Right ventricle myocardium inferior (tissue), 1 donor: ENCODE results near the gene WAPL. TPM values are rescaled to one million over a fixed set of nuclear protein-coding genes. Genes with fewer than 3 reads are reported as not detected.

Source experiments
- ATAC-seq: fragments of 200-7000 bp; cut with Tn5 transposase; one replicate; pipeline ENCODE4 v1.9.1; 2020; ENCODE audit warnings: mild to moderate bottlenecking, moderate library complexity
- DNase-seq: peaks from one replicate; pipeline ENCODE4 v3.0.0; 2021; ENCODE audit errors: missing footprints
- intact Hi-C: fragments of 100-400 bp; cut with DNase I; formaldehyde crosslinking; loops from one replicate; pipeline ENCODE4 v1.11.0; 2022
- total RNA-seq: library from RNA; stranded (reverse); fragmentation: NEBNext Ultra II Directional; extraction: Animal tissue kit (Norgen Biotek cat#: 25700); gene quantifications from one replicate; pipeline ENCODE4 v1.2.1, GENCODE V29; 2021
- donor health status: DM: no; HTN: yes; CAD: no; lungs with severe emphysema.

The WAPL gene
- total RNA-seq, 1 donor from 2014 or later: 21.5 TPM

DNA sequence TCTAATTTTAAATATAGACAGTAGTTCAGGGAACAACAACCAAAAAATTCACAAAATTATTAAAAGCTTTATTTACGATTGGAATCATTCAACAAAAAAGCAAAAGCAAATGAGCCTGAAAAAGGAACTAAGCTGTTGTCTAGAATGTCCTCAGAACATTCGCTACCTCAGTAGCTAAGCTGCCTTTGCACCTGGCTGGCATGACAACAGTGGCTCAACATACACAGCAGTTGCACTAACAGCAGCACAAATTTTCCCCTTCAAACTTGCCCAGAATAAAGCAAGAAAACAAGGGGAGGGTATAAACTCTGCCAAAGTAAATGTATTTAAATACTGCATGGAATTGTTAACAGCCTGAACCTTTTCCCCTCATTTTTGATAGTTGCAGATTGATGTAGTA, 84.6 kb downstream of the WAPL start:
- DNase-seq: no peak
- intact Hi-C loops: no loop called here
- no peak for ATAC-seq

DNA sequence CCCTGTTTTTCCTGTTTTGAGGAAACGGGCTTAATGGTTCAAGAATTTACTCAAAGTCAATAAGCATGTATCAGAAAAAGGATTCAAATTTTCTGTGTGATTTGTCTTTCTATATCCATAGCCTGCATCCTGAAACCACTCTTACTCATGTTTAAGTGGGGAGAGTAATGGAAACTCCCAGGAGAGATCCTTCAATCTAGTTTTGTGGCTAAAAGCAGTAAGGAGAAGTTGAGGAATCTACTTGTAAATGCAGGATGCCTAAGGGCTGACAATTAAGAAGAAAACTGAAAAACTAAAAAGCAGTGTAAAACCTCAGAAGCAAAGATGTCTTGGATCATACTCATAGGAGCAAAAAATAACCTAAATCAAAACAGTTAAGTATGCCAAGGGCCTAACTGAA, 86.9 kb downstream of the WAPL start:
- no peak for DNase-seq
- no peak for ATAC-seq
- intact Hi-C loops: no loop called here

DNA sequence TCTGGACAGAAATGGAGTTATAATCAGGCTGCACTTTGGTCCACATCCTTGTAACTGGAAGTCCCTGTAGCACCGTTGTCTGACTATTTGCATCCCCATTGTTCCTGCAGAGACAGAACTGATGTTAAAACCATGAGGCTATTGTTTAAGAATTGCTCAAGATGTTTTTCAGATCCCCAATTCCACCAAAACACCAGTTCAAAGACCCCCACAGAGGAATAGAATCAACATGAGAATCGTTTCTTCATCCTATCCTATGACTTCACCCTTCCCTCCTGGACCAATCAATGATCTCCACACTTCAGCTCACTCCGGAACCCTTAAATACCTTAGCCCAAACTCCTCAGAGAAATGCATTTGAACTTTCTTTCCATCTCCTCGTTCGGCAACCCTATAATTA, 97.9 kb downstream of the WAPL start:
- no peak for DNase-seq
- intact Hi-C loops: loop anchor here (1.0 kb wide), 1 partner anchor 22 kb away; no protein-coding TSS in a partner anchor
- no peak for ATAC-seq

DNA sequence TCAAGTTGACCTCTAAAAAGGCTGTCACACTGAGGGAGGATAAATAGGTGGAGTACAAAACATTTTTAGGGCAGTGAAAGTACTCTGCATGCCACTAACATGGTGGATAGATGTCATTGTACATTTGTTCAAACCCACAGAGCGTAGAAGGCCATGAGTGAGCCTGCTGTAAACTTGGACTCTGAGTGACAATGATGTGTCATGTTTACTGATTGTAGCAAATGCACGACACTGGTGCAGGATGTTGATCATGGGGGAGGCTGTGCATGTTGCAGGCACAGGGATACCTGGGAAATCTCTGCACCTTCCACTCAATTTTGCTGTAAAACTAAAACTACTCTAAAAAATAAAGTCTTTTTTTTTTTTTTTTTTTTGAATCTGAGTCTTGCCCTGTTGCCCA, 102.5 kb downstream of the WAPL start:
- DNase-seq (no peak), ATAC-seq (no peak)
- intact Hi-C loops: no loop called here

DNA sequence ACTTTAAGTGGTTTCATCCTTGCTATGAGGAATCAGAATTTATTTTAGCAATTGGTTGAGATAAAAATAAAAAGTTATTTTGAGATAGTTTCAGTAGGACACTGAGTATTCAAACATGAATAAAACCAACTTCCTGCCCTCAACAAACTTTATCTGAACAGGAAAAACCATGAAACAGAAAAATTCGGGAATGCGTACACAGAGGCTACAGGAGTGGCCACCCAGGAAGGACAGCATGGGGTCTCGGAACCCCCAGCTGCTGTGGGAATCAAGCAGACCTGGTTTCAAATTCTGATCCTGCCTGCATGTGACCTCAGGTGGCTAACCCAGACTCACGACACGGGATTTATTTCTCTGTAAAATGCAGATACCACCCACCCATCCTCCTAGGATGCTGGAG, 106.0 kb downstream of the WAPL start:
- DNase-seq (no peak), ATAC-seq (no peak)
- intact Hi-C loops: no loop called here

DNA sequence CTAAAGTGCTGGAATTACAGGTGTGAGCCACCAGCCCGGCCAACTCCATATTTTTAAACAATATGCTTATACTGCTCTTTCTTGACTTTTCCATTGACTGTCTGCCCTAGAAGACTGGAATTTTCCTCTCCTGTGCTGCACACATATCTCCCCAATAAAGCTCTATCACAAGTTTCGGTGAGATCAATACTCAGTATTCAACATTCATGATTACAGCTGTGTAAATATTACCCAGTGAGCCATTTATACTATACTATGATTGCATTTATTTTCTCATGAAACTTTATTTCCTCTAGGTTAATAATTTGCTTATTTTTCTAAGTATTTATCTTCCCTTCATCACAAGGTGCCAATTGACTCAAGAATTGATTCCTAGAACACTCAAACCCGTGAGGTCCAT, 106.5 kb downstream of the WAPL start:
- DNase-seq: no peak
- intact Hi-C loops: no loop called here
- no peak for ATAC-seq

DNA sequence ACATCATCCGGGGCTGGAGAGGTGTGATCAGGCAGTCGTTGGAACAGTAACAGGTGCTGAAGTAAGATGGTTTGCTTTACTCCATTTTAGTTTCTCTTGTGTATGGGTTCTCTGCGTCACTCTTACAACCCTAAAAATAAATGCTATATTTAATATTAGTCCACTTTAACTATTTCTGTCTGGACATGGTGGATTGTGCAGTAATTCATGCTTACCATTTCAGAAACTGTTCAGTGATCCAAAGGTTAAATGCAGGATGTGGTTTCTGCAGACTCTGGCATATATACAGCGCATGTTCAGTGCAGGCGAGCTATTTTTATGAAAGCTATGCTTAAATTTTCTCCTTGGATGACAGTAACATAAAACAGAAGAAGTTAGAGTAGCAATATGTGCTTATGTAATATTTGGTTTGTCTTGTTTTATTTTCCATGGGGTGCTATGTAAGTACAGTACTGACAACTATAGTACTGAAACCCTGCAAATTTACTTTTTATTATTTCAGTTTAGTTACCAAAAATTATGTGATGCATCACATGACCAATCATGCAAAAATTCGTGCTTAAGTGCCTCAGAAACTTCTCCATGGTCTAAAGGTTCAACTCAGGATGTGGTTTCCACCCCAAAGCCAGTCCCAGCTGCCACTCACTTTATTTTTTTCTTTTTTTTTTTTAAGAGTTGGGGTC, 108.4 kb downstream of the WAPL start:
- no peak for DNase-seq
- no peak for ATAC-seq
- intact Hi-C loops: no loop called here

DNA sequence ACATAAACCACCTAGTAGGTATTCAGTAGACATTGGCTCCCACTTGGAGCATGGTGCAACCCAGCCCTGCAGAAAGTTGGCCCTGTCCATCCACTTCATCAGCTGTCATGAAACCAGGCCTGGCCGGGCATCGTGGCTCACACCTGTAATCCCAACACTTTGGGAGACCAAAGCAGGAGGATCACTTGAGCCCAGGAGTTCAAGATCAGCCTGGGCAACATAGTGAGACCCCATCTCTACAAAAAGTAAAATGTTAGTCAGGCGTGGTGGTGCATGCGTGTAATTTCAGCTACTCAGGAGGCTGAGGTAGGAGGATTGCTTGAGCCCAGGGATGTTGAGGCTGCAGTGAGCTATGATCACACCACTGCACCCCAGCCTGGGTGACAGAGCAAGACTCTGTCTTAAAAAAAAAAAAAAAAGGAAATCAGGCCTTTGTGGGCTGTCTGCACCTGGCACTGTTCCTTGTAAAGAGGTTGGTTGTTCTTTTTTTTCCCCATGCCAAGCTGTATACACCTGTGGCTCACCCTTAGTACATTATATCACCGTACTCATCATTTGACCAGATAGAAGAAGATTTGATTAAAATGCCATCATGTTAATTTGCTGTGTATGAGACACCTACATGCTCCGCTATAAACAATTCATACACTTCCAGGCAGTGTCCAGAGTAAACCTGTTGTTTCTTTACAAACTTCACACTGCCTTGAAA, 109.6 kb downstream of the WAPL start:
- ATAC-seq (no peak), DNase-seq (no peak)
- intact Hi-C loops: no loop called here

DNA sequence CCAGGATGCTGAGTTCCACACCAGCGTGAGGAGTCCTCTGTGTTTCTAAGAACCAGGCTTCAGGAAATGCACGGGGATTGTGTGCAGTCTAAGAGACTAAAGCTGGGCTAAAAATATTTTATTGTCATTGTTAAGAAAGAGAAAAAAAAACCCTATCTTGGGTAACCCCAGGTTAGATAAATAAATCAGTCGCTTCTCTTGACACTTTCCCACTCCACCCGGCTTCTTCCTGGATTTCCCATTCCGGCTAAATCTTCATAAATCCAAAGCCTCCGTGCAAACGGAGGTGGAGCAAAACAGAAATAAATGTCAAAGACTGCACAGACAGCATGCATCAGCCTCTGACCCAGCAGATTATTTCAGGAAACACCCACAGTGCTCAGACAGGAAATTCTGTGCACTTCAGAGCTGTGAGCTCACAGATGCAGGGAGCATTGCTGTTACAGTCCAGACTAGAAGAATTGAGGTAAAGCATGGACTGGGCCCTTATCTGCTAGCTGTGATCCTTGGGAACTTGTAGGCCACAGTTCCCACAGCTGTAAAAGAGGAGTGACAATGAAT, 110.2 kb downstream of the WAPL start:
- DNase-seq: no peak
- ATAC-seq: peak; percentile 39
- intact Hi-C loops: no loop called here

DNA sequence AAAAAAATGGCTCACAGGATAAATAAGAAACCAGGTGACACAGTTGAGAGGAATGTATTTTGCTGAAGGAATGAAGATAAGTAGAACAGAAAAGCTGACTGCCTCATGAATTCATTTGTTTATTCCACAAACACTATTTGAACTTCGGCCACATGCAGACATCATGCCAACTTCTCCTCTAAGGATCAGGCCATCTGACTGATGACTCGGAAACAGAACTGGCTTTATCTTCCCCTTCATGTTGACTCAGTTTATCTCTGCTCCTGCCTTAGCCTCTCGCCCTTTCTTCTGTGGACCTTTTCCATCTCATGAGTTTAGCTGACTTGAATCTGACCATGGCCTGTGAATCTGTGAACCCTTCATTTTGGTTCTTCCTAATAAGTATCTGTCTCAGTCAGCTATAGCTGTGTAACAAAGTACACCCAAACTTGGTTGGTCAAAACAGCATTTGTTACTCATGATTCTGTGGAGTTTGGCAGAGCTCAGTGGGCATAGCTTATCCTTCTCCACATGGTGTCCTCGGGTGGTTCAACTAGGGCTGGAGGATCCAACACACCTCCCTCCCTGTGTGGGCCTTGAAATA, 111.0 kb downstream of the WAPL start:
- DNase-seq (no peak), ATAC-seq (no peak)
- intact Hi-C loops: no loop called here

DNA sequence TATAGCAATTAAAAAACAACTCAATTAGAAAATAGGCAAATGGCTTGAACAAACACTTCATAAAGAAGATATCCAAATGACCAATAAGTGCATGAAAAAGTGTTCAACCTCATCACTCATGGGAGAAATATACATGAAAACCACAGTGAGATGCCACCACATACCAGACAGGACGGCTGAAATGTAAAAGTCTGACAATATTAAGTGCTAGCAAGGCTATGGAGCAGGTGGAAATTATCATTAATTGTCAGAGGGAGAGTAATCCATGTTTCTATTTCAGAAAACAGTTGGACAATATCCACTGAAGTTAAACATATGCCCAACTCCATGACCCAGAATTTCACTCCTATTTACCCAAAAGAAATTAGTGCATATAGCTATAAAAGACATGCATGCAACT, 112.4 kb downstream of the WAPL start:
- ATAC-seq (no peak), DNase-seq (no peak)
- intact Hi-C loops: no loop called here

DNA sequence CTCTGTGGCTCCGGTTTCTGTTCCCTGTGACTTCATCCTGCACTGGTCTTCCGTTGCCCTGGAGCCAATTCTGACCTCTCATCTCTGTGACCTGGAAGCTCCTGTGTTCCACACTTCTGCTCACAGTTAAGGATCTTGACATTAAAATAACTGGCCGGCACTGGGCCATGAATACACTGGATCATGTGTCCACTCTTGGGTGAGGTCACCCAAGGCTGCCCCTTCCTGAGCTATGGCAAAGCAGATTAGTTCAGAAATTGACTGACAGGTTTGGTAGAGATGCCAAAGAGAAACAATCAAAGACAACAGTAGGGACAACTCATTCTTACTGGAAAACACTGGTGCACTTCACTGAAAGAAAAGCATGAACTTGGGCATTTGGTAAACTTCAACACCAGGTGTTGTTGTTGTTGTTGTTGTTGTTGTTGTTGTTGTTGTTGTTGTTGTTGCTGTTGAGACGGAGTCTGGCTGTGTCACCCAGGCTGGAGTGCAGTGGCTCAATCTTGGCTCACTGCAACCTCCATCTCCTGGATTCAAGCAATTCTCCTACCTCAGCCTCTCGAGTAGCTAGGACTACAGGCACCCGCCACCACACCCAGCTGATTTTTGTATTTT, 118.3 kb downstream of the WAPL start:
- no peak for DNase-seq
- intact Hi-C loops: loop anchor here (5.0 kb wide), 1 partner anchor 229 kb away; no protein-coding TSS in a partner anchor
- ATAC-seq: no peak

DNA sequence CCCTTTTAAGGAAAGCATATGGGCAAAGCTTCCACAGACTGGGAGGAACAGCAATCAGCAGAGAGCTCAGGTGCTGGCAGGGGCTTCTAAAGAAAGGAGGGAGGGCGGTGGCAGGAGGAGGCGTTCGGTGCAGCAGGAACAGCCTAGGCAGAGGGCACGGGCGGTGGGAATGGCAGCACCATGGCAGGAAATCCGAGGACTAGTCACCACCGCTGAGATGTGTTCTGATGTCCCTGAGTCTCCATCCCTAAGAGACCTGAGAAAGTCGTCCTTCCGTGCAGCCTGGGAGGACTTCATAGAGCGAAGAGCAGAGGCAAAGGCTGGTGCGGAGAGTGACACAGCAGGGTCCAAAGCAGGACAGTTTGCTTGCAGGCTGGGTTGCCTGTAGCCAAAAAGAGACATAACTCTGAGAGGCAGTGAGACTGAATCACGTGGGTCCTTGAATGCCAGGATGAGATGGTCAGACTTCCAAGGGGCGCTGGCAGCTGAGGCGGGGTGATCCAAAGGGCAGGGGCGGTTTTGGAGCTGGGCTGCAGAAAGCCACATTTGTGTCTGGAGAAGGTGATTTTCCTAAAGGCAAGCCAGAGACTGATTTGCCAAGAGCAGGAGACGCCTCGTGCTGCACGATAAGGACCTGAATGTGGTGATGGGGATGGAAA, 119.2 kb downstream of the WAPL start:
- intact Hi-C loops: loop anchor here (5.0 kb wide), 1 partner anchor 230 kb away; no protein-coding TSS in a partner anchor
- no peak for ATAC-seq
- no peak for DNase-seq

DNA sequence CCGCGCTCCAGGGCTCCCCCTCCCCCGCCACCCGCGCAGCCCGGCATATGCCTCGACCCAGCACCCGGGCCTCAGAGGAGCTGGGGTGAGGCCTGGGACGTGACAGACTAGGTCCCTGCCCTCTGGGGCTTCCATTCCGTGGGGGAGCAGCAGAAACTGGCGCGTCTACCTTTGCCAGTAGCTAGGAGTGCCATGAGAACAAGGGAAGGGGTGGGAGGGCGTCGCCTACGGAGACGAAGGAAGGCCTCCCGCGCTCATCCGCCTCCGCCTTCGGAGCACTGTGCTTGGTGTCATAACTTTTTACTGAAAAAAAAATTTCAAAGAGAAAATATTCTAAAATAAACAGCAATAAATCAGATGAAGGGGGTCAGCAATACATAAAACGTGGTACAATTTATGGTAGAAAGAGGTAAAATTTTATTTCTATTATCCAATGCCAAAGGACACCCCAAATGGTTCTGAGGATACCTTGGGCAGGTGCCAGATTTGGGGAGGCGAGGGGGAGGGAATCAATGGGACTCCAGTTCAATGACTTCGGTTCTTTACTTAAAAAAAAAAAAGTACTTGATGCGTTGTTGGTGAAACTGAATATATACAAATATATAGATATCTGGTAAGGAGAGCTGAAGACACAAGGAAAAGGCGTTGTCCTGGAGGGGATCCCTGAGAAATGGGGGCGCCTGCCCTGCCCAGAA, 119.9 kb downstream of the WAPL start:
- DNase-seq: no peak
- intact Hi-C loops: loop anchor here (5.0 kb wide), 1 partner anchor 231 kb away; no protein-coding TSS in a partner anchor
- ATAC-seq: no peak

DNA sequence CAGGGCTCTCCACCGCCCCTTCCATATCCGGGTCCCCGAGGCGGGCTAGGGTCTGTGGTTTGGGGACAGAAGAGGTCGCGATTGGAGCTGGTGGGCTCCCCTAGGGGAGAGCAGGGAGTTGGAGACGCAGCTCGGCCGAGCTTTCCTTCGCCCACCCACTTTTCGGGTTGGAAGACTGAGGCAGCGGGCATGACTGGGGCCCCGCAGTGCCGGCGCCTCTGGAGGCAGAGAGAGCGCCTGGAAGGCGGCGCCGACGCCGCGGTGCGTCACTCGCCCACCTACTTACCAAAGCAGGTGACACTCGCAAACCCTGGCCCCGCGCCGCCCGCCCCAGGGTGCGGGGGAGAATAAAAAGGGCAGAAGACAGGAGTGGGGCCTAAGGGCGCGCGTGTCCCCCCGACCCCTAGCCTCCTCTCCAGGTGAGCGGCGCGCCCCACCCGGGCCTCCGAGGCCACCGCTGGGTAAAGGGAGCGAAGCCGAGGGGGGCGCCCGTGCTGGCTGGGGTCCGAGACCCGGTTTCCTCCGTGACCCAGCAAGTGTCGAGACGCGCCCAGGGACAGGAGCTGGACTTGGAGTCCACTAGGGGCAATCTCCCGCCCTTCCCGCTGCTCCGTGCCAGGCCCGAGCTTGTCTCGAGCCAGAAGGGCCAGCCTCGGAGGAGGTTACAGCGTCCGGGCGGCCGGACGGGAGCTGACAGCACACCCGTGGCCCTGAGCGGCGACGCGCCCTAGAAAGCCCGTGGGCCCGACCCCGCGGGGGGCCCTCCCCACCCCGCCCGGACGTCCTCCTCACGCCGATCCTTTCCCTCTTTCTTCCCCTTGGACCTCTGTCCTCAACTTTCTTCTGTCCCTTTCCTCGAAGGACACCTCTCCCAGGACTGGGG, 120.6 kb downstream of the WAPL start:
- intact Hi-C loops: loop anchor here (5.0 kb wide), 1 partner anchor 231 kb away; no protein-coding TSS in a partner anchor
- ATAC-seq (peak; percentile 20), DNase-seq (peak; percentile 78)

DNA sequence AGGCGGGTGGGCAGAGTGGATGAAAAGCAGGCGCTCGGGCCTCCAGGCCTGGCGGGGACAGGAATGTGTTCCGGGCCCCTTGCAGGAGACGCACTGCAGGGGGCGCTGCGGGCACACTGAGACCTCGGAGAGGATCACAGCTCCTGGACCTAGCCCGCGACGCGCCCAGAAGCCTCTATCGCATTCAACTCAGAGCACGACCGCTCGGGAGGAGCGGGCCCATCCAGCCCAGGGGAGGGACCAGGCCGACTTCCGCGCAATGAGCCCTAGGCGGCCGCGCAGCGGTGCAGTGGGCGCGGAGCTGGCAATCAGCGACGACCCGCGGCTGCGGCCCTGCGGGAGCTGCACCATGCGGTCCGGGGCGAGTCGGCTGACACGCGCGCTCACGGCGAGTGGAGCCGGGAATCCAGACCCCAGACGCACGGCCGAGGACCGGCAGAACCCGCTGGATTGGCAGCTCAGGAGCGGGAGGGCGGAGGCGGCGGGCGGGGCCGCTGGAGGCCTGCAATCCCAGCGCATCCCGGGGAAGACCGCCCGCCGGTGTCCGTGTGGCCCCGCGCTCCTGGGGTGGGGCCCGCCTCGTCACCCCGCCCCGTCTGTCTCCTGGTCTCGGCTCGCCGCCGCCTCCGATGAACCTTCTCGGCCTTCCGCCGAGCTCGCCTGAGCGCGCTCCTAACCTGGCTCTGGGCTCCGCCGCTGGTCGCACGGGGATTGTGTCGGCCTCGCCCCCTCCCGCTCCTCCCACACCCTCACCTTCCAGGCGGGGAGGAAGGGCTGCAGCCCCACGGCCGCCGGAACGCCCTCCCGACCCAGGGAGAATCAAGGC, 121.5 kb downstream of the WAPL start:
- intact Hi-C loops: loop anchor here (1.0 to 5.0 kb wide), 2 partner anchors 185 to 232 kb away; no protein-coding TSS in a partner anchor
- DNase-seq (peak; percentile 96), ATAC-seq (peak; percentile 96)
